ENCODE data around the gene PTPRO.

- no peak for TF ChIP-seq CTCF (IDR thresholded peaks at IDR 0.05; ENCODE audit: low read depth, low read length)
- TF ChIP-seq POLR2A (IDR thresholded peaks at IDR 0.05; ENCODE audit: extremely low read depth, insufficient read length) = no peak
Observed at GRCh38 chr12:15446807-15447206, 124.5 kb downstream of the PTPRO start.

Measured in NB4 (cell line).